Activated T-cell treated with anti-CD3 and anti-CD28 coated beads for 24 hours (primary cell): Measurements from ENCODE around the gene IFNL4.
A peak's percentile ranks its signal among the peaks of the same experiment; 100 is the strongest.
"Not testable (repeated sequence)": the region's sequence is repeated elsewhere in the genome, so short reads cannot be mapped to it uniquely, and the experiment has no call there.

ENCODE experiments used
- DNase-seq: peaks from one replicate; pipeline ENCODE4 v3.0.0-alpha.2; 2020; ENCODE audit warnings: low read depth

The IFNL4 gene

DNA sequence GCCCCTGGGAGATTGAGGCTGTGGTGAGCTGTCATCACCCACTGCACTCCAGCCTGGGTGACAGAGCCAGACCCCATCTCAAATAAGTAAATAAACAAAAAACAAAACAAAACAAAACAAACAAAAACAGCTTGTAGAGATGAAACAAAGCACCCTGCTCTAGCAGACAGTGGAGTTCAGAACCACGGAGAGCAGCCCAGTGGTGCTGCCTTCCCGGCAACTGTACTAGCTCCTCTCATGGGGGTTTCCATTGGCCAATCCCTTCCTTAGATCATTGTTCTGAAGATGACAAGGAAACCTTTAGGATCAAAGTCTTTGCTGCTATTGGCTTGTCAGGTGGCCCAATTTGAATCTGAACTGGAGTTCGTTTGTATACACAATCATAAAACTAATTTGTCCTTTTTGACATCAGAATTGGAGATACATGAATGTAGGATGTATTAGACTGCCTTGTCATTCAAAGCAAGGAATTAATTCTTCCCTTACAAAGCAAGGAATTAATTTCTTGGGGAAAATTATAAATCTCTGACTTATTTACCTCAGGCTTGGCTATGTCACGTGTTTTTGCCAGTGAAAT is 24.9 kb downstream of the IFNL4 start:
- DNase-seq = no peak

DNA sequence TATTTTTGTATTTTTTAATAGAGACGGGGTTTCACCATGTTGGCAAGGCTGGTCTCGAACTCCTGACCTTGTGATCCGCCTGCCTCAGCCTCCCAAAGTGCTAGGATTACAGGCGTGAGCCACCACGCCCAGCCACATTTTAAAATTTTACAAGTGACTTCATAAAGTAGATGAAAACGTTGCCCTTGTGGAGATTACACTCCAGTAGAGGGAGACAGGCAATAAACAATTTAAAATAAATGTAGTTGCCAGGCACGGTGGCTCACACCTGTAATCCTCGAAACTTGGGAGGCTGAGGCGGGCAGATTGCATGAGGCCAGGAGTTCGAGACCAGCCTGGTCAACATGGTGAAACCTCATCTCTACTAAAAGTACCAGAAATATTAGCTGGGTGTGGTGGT is 29.5 kb downstream of the IFNL4 start:
- not testable (repeated sequence) for DNase-seq

GRCh38 chr19:39218230-39219007 is 30.2 kb downstream of the IFNL4 start:
- DNase-seq = no peak

DNA sequence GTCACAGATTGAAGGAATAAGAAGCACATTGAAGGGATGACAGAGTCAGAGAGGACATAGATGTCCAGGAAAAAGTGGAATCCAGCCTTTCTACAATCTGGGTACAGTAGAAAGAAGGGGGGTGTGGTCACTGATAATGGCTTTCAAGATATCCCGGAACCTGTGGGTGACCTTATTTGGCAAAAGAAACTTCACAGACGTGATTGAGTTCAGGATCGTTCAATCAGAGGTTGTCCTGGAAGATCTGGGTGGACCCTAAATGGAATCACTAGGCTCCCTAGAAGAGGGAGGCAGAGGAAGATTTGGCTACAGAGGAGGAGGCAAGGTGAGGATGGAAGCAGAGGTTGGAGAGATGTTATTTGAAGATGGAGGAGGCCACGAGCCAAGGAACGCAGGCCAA is 31.6 kb downstream of the IFNL4 start:
- no peak for DNase-seq

- not testable (repeated sequence) for DNase-seq
Observed at GRCh38 chr19:39215323-39215722, 33.3 kb downstream of the IFNL4 start.

DNA sequence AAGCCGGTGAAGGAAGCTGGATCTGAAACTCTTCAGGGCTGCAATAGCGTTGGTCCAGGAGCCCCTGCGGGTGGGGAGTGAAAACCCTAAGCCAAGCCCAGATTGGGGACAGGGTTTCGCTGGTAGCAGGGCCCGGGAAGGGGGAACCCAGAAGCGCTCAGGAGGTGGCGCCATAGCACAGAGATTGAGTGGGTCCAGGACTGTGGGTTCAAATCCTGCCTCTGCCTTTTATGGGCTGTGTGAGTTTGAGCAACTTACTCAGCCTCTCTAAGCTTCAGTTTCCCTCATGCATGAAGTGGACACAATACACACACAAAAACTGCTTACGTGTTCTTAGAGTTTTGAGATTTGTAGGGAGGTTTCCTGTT is 36.3 kb downstream of the IFNL4 start:
- DNase-seq = peak; percentile 42

- DNase-seq = no peak
Observed at GRCh38 chr19:39211731-39212374, 36.8 kb downstream of the IFNL4 start.

DNA sequence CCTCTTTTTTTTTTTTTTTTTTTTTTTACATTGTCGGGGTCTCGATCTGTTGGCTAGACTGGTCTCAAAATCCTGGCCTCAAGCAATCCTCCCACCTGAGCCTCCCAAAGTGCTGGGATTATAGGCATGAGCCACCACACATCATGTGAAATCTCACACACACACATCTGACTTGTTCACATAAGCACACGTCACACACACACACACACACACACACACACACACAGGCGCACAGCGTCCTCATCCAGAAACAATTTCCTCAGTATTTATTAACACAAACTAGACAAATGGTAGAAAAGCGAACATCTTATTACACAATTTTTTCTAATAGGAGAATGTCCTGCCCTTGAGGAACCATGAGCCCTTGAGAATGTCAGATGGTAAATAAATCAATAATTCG is 39.5 kb downstream of the IFNL4 start:
- DNase-seq = no peak

DNA sequence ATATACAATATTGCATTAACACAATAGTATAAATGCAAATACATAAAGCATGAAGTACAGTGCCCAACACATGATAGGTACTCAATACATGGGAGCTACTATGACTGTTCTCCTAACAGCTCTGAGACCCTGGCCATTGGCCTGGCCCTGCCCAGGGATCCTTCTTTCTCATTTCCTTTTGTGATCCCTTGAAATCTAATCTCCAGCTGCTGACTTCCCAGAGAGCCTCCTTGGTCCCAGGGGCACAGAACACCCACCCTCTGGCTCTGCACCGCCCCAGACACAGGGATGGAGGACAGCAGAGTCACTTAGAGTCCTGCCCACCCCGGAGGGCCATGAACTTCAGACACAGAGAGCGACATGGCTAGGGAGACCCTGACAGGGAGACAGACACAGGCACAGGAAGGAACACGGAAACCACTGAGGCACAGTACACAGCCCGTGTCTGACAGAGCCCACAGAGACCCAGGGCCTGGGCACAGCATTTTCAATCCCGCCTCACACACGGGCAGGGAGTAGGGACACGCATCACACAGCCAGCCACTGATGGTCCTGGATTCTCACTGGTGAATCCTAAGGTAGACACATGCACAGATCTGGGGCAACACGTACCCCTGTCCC is 40.4 kb downstream of the IFNL4 start:
- DNase-seq = no peak

- no peak for DNase-seq
Observed at GRCh38 chr19:39207293-39207836, 41.3 kb downstream of the IFNL4 start.

- DNase-seq = no peak
Observed at GRCh38 chr19:39206122-39206521, 42.5 kb downstream of the IFNL4 start.

DNA sequence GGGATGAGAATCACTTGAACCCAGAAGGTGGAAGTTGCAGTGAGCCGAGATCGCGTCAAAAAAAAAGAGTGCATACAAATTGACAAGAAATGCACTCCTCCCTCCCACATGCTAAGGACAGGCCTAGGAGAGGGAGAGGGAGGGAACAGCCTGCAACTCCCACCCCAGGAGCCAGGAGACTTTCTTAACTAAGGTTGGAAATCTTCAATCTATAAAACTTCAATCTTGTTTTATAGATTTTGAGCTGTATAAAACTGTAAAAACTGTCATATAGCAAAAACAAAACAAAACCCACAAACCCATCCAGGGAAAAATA is 43.2 kb downstream of the IFNL4 start:
- no peak for DNase-seq

DNA sequence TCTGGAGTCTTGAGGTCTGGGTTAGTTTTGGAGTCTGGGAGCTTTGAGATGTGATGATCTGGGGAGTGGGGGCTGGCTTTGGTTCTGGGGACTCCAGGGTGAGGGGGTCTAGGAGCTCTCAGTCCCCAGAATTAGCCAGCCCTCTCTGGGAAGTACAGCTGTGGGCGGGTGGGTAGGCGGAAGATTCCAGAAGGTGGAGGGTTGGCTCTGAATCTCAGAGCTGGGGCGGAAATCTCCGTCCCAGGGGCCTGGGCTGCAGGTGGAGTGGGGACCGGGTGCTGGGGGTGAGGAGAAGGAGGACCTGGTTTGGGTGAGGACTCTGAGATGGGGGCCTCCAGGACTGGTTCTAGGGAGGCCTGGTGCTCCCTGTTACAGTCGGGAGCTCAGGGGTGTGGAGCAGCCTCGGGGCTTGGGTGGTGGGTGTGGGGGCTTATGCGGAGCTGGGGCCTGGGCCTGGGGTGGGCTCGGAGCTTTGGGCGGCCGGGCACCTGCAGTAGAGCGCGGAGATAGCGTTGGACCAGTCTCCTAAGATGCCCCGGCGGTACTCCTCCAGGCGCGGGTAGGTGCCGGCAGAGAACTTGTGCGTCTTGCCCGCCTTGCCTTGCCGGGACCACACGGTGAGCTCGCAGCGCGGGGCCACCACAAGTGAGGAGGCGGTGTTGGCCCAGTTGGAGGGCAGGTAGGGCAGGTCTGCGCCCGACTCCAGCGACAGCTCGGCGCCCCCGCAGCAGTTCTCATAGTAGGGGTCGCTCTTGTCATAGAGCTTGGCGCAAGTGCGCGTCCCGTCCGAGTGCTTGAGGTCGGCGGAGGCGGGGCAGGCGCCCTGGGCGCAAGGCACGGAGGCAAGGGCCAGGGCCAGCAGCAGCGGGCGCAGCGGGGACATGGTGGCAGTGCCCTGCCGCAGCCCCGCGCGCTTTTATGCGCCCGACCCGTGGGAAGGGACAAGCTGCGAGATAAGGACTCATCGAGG is 45.0 kb downstream of the IFNL4 start, which contains the start of gene SYCN:
SYCN (minus strand) TSS at position 892 of the 970 bp plus-strand sequence; CDS start at position 883, 9 bp downstream.
- DNase-seq = no peak

- DNase-seq = no peak
Observed at GRCh38 chr19:39202998-39203355, 45.7 kb downstream of the IFNL4 start.

DNA sequence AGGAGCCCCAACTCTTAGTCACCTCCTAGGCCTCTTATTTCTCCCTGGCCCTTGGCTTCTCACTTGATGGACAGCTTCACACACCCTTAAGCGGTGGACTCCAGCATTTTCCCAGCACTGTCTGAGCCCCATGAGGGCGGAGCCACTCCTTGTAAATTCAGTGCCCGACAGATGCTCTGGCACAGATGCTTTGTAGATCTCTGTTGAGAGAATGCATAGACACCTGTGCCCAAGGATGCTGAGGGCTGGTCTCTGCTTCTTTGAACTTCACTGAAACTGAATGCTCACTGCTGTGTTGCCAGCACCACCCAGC is 47.9 kb downstream of the IFNL4 start:
- no peak for DNase-seq

DNA sequence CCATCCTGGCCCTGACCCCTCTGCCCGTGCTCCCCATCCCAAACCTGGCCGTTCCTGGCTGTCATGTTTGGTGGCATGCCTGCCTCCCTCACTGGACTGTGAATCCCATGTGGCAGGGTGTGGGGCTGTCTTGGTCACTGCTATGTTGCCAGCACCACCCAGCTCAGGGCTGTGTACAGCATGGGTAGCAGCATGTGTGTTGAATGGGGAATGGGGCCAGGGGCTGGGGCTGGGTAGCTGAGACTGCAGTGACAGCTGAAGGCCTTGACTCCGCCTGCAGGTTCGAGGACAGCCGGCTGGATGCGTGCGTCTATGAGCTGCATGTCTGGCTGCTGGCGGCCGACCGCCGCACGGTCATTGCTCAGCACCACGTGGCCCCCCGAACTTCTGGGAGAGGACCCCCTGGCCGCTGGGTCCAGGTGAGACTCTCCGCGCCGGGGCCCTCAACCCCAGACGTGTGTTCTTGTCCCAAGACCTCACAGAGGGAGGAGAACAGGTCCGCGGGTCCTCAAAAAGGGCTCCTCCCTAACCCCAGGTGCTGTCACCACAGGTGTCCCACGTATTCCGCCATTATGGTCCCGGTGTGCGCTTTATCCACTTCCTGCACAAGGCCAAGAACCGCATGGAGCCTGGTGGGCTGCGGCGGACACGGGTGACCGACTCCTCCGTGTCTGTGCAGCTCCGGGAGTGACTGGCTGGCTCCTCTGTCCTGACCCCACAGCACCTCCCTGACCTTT is 48.4 kb downstream of the IFNL4 start:
- no peak for DNase-seq

DNA sequence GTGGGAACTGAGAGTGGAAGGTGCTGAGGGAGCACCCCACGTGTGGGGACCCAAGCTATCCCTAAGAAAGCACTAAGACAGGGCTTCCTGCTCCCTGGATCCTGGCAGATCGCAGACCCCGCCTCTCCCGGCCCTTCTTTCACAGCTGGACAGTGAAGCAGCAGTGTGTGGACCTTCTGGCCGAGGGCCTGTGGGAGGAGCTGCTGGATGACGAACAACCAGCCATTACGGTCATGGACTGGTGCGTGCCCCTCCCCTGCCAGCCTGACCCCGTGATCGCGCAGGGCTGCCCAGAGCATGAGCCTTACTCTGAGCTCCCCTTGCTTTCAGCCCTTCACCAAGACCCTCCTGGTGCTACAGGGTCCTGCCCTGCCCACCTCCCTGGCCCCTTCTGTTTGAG is 49.6 kb downstream of the IFNL4 start:
- DNase-seq = no peak

DNA sequence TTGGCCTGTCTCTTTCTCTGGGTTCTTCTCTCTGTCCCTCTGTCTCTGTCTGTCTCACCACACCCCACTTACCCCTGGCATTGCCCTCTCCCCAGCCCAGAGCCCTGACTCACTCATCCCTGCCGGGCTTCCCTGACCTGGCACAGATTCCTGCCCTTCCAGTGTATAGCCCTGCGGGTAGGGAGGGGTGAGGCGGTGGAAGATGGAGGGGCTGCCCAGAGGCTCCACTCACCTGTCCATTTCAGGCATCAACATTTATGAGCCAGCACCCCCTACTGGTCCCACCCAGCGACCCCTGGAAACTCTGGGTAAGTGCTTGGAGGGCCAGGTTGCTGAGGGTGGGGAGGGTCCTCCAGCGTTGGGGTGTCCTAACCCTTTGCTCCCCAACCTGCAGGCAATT is 50.8 kb downstream of the IFNL4 start:
- no peak for DNase-seq

- DNase-seq = peak; percentile 1
Observed at GRCh38 chr19:39196860-39197562, 51.6 kb downstream of the IFNL4 start, which contains the start of gene NCCRP1. TSS of gene NCCRP1 (plus strand) at chr19:39196964. CDS start at chr19:39196983, 19 bp downstream.

GRCh38 chr19:39196320-39196719 is 52.3 kb downstream of the IFNL4 start:
- DNase-seq = no peak
